GM12878 (cell line): ENCODE results near the gene CAMTA1. TPM values are rescaled to one million over a fixed set of nuclear protein-coding genes. Genes with fewer than 3 reads are reported as not detected.

ENCODE experiments used
- ATAC-seq: fragments of 200-7000 bp; cut with Tn5 transposase; 3 replicates; pipeline ENCODE4 v1.9.1; 2020; ENCODE audit warnings: mild to moderate bottlenecking, moderate library complexity
- BruUV-seq: library from RNA; stranded (reverse); fragments of 400-500 nt; replicated peaks from 2 replicates; lab custom pipeline; 2021; lab: Mats Ljungman, UMichigan
- CTCF ChIA-PET: fragments of 300-600 bp; sonication (Branson Sonifier 250); formaldehyde crosslinking; extraction: SDS; loops from one replicate; lab custom pipeline; 2021; ENCODE audit warnings: inconsistent platforms; lab: Yijun Ruan, JAX
- POLR2A ChIA-PET: fragments of 350-600 bp; formaldehyde crosslinking; extraction: SDS; loops from one replicate; lab custom pipeline; 2021; ENCODE audit warnings: inconsistent platforms; lab: Charles Lee
- RAD21 ChIA-PET: fragments of 300-600 bp; sonication (Branson Sonifier 250); formaldehyde crosslinking; loops from one replicate; lab custom pipeline; 2023; ENCODE audit warnings: antibody characterized with exemption; ENCODE audit not compliant: unreplicated experiment; lab: Charles Lee
- SMC1A ChIA-PET: fragments of 300-600 bp; sonication (Branson Sonifier 250); formaldehyde crosslinking; loops from one replicate; lab custom pipeline; 2023; ENCODE audit not compliant: unreplicated experiment, uncharacterized antibody; lab: Charles Lee
- DNase-seq: peaks from one replicate; pipeline ENCODE4 v3.0.0-alpha.2; 2011; ENCODE audit warnings: low read depth, low spot score
- FAIRE-seq: peaks from 3 replicates; lab custom pipeline; 2011; peaks lifted over from hg19 to GRCh38; lab: Jason Lieb, UNC
- H2AFZ ChIP-seq: 2 replicates; pipeline ENCODE4 v1.6.0; 2011; ENCODE audit warnings: low read depth, low read length, control low read depth; ENCODE audit not compliant: control insufficient read depth
- H3K27ac ChIP-seq: 2 replicates; pipeline ENCODE4 v1.5.1; 2011; ENCODE audit warnings: control low read depth; ENCODE audit not compliant: control insufficient read depth, insufficient read depth
- H3K27me3 ChIP-seq, 2 experiments: replicated peaks in 1 of 2; 2 replicates each; pipeline versions ENCODE4 v1.6.0 to v1.6.1; 2011; ENCODE audit warnings: low read length in 1 of 2; ENCODE audit not compliant: control insufficient read depth in 2 of 2, insufficient read depth in 2 of 2
- H3K36me3 ChIP-seq, 2 experiments: 2 replicates each; pipeline ENCODE4 v1.5.1; 2011; ENCODE audit warnings: low read length in 1 of 2; ENCODE audit not compliant: control insufficient read depth in 2 of 2, insufficient read depth in 2 of 2
- H3K4me1 ChIP-seq: 2 replicates; pipeline ENCODE4 v1.6.1; 2011; ENCODE audit warnings: mild to moderate bottlenecking, low read length, moderate library complexity, mixed read lengths; ENCODE audit not compliant: control insufficient read depth, insufficient read depth
- H3K4me2 ChIP-seq: 2 replicates; pipeline ENCODE4 v1.6.0; 2011; ENCODE audit warnings: control low read depth; ENCODE audit not compliant: control insufficient read depth, insufficient read depth
- H3K4me3 ChIP-seq: fragments of 200-600 bp; sonication (generic); 2 replicates; pipeline ENCODE4 v1.5.1; 2016
- H3K79me2 ChIP-seq: 2 replicates; pipeline ENCODE4 v1.6.0; 2011; ENCODE audit warnings: low read length; ENCODE audit not compliant: control insufficient read depth, insufficient read depth
- H3K9ac ChIP-seq: 2 replicates; pipeline ENCODE4 v1.8.0; 2011; ENCODE audit warnings: low read length, control low read depth, mixed read lengths; ENCODE audit not compliant: control insufficient read depth, insufficient read depth
- H3K9me3 ChIP-seq: replicated peaks from 3 replicates; pipeline ENCODE4 v1.5.1; 2011; ENCODE audit warnings: mild to moderate bottlenecking, low read length; ENCODE audit not compliant: control insufficient read depth, insufficient read depth
- H4K20me1 ChIP-seq: 2 replicates; pipeline ENCODE4 v1.6.0; 2011; ENCODE audit not compliant: control insufficient read depth, insufficient read depth
- BCL11A ChIP-seq: IDR thresholded peaks from 2 replicates; pipeline ENCODE4 v1.6.1; 2011; ENCODE audit warnings: low read depth, low read length
- CHD2 ChIP-seq: IDR thresholded peaks from 2 replicates; pipeline ENCODE4 v1.6.1; 2011; ENCODE audit warnings: low read depth, low read length, improper control_type of control experiment, borderline replicate concordance
- FOXK2 ChIP-seq: fragments of 450-650 bp; IDR thresholded peaks from 2 replicates; pipeline ENCODE4 v1.6.1; 2017; ENCODE audit warnings: mild to moderate bottlenecking, moderate library complexity
- KDM1A ChIP-seq: fragments of 200-600 bp; sonication (generic); IDR thresholded peaks from 2 replicates; pipeline ENCODE4 v1.6.1; 2016; ENCODE audit warnings: borderline replicate concordance
- NFXL1 ChIP-seq: fragments of 450-650 bp; IDR thresholded peaks from 2 replicates; pipeline ENCODE4 v1.6.1; 2017; ENCODE audit warnings: antibody characterized with exemption, mild to moderate bottlenecking, borderline replicate concordance
- RB1 ChIP-seq: fragments of 450-650 bp; formaldehyde crosslinking; IDR thresholded peaks from 2 replicates; pipeline ENCODE4 v1.6.1; 2017; ENCODE audit warnings: mild to moderate bottlenecking, borderline replicate concordance
- RCOR1 ChIP-seq: conservative IDR thresholded peaks from 2 replicates; pipeline ENCODE4 v1.6.1; 2012; ENCODE audit warnings: low read depth, low read length, improper control_type of control experiment
- STAT3 ChIP-seq: IDR thresholded peaks from 2 replicates; pipeline ENCODE4 v1.6.1; 2011; ENCODE audit warnings: low read depth, low read length, improper control_type of control experiment
- USF1 ChIP-seq: IDR thresholded peaks from 2 replicates; pipeline ENCODE4 v1.6.1; 2011; ENCODE audit warnings: borderline replicate concordance, low read depth, mild to moderate bottlenecking, moderate library complexity, mixed read lengths, low read length; ENCODE audit not compliant: insufficient read depth; ENCODE audit errors: extremely low read length
- ZNF592 ChIP-seq: fragments of 450-650 bp; IDR thresholded peaks from 2 replicates; pipeline ENCODE4 v1.6.1; 2017; ENCODE audit warnings: mild to moderate bottlenecking, moderate library complexity
- WGBS: methylation state at CpG from one replicate; pipeline ENCODE4 v1.1.6; 2016; ENCODE audit warnings: low lambda C conversion rate; ENCODE audit not compliant: insufficient replicate concordance, insufficient coverage; ENCODE audit errors: missing lambda C conversion rate; 5-methylcytosine and 5-hydroxymethylcytosine counted together
- in situ Hi-C: fragments of 300-500 bp; cut with MboI; formaldehyde crosslinking; loops from 9 replicates; pipeline ENCODE4 v1.14.3; 2018; ENCODE audit warnings: mixed read lengths
- intact Hi-C: fragments of 100-400 bp; cut with micrococcal nuclease; formaldehyde crosslinking; loops from one replicate; pipeline ENCODE4 v1.14.2; 2022; ENCODE audit not compliant: unreplicated experiment
- polyA plus RNA-seq, 11 experiments: library from polyadenylated mRNA; depleted of rRNA in 4 of 11; unstranded in 6 of 11; stranded (reverse) in 5 of 11; fragments of >200 nt; fragmentation: Nextera tagmentation in 4 of 11; fragmentation: Illumina TruSeq in 1 of 11; extraction: Ambion mirVana in 4 of 11; extraction: Trizol in 1 of 11; gene quantifications; 1 replicate in 1 of 11; 2 replicates in 10 of 11; pipeline versions ENCODE4 v1.2.1 to v1.2.3, GENCODE V29; 2011 to 2016; ENCODE audit warnings: inconsistent platforms in 2 of 11, missing spikeins in 2 of 11, low read depth in 1 of 11
- total RNA-seq, 4 experiments: library from RNA; depleted of rRNA in 3 of 4; stranded (reverse); fragments of >200 nt in 3 of 4; fragmentation: Illumina TruSeq in 1 of 4; extraction: Trizol in 1 of 4; gene quantifications; 2 replicates each; pipeline versions ENCODE4 v1.2.1 to v1.2.3, GENCODE V29; 2013 to 2021

CAMTA1 gene
- total and polyA plus RNA-seq, 10 of the 15 experiments (the other 5 are each of a cell fraction or from before 2014, with no cell fraction given): 37.7 to 148 (median 76.4) TPM

GRCh38 chr1:7524341-7525337, 739.4 kb downstream of the CAMTA1 start:
- no peak overlapping the region for H3K27ac ChIP-seq
- no peak overlapping the region for H3K4me3 ChIP-seq
- TF ChIP-seq KDM1A: no peak
- TF ChIP-seq NFXL1: no peak
- TF ChIP-seq CHD2: no peak
- TF ChIP-seq STAT3: no peak
- no peak for TF ChIP-seq FOXK2
- TF ChIP-seq BCL11A: no peak
- no peak for TF ChIP-seq RCOR1
- TF ChIP-seq RB1: no peak
- TF ChIP-seq USF1: no peak
- TF ChIP-seq ZNF592: no peak
- no peak overlapping the region for H3K4me2 ChIP-seq
- H3K27me3 ChIP-seq: peaks cover 2 to 4% of the 10 kb centered on the region in 2 experiments; a peak in 2 of 4 replicates
- no peaks in the 10 kb centered on the region for H3K4me1 ChIP-seq
- RAD21 ChIA-PET: no interaction called here
- H3K9me3 ChIP-seq: no peaks in the 10 kb centered on the region; the same call in 2 of the 3 replicates
- FAIRE-seq (no peak), DNase-seq (no peak), ATAC-seq (no peak)
- no peaks in the 10 kb centered on the region for H3K79me2 ChIP-seq
- H3K36me3 ChIP-seq: no peaks in the 10 kb centered on the region
- no peak overlapping the region for H3K9ac ChIP-seq
- 63% methylated on average over 16 of the region's 16 CpGs for WGBS
- SMC1A ChIA-PET: no interaction called here
- in situ Hi-C loops: no loop called here
- intact Hi-C loops: no loop called here
- no peak overlapping the region for H2AFZ ChIP-seq
- POLR2A ChIA-PET: no interaction called here
- no TSS peak for BruUV-seq
- H4K20me1 ChIP-seq: no peaks in the 10 kb centered on the region
- CTCF ChIA-PET: no interaction called here
